HepG2 (cell line): Measurements from ENCODE around the gene ZFHX3. TPM values are rescaled to one million over a fixed set of nuclear protein-coding genes. Genes with fewer than 3 reads are reported as not detected.
A peak's percentile ranks its signal among the peaks of the same experiment; 100 is the strongest.

Experiments
- ATAD3A ChIP-seq: sonication (generic); formaldehyde crosslinking; IDR thresholded peaks from 2 replicates; pipeline ENCODE4 v1.4.0; 2020; ENCODE audit warnings: missing genetic modification reagents
- IKZF4 ChIP-seq: sonication (generic); formaldehyde crosslinking; IDR thresholded peaks from 2 replicates; pipeline ENCODE4 v1.5.1; 2020; ENCODE audit warnings: borderline replicate concordance, mild to moderate bottlenecking, low read depth, missing genetic modification reagents; ENCODE audit errors: not compliant biosample characterization
- RNF219 ChIP-seq: sonication (generic); formaldehyde crosslinking; IDR thresholded peaks from 2 replicates; pipeline ENCODE4 v1.5.0; 2020; ENCODE audit warnings: mild to moderate bottlenecking, missing genetic modification reagents
- TERF1 ChIP-seq: sonication (generic); formaldehyde crosslinking; IDR thresholded peaks from 2 replicates; pipeline ENCODE4 v1.8.0; 2022; ENCODE audit warnings: mild to moderate bottlenecking, missing genetic modification reagents, moderate library complexity
- ZBTB46 ChIP-seq: sonication (generic); formaldehyde crosslinking; IDR thresholded peaks from 2 replicates; pipeline ENCODE4 v1.4.0; 2020; ENCODE audit warnings: mild to moderate bottlenecking, missing genetic modification reagents, borderline replicate concordance
- ZNF224 ChIP-seq: sonication (generic); formaldehyde crosslinking; IDR thresholded peaks from 2 replicates; pipeline ENCODE4 v1.5.0; 2020; ENCODE audit warnings: mild to moderate bottlenecking, missing genetic modification reagents
- ZNF318 ChIP-seq: sonication (generic); formaldehyde crosslinking; IDR thresholded peaks from 2 replicates; pipeline ENCODE4 v1.4.0; 2020; ENCODE audit warnings: mild to moderate bottlenecking, missing genetic modification reagents
- ZNF564 ChIP-seq: sonication (generic); formaldehyde crosslinking; IDR thresholded peaks from 2 replicates; pipeline ENCODE4 v1.8.1; 2023; ENCODE audit warnings: mild to moderate bottlenecking, missing genetic modification reagents
- ZNF687 ChIP-seq: sonication (generic); formaldehyde crosslinking; IDR thresholded peaks from 2 replicates; pipeline ENCODE4 v1.5.1; 2020; ENCODE audit warnings: mild to moderate bottlenecking, missing genetic modification reagents, moderate library complexity
- polyA plus RNA-seq, 8 experiments: library from polyadenylated mRNA; depleted of rRNA in 3 of 8; stranded (reverse) in 7 of 8; unstranded in 1 of 8; fragments of >200 nt; fragmentation: Illumina TruSeq in 4 of 8; extraction: Trizol in 4 of 8; gene quantifications; 2 replicates each; pipeline versions ENCODE4 v1.2.1 to v1.2.3, GENCODE V29; 2011 to 2016; ENCODE audit warnings: low read depth in 4 of 8, missing spikeins in 1 of 8, mixed read lengths in 1 of 8; ENCODE audit not compliant: insufficient read depth in 1 of 8
- total RNA-seq, 5 experiments: library from RNA; depleted of rRNA; stranded (reverse); fragments of >200 nt; fragmentation: Illumina TruSeq; extraction: Trizol; gene quantifications; 2 replicates each; pipeline ENCODE4 v1.2.3, GENCODE V29; 2016; ENCODE audit warnings: low read depth in 1 of 5

ZFHX3 gene
- total and polyA plus RNA-seq, 2 of the 13 experiments (the other 11 are each of a cell fraction or from before 2014, with no cell fraction given) = 5.0 to 6.0 TPM

- TF ChIP-seq ZNF318 (CRISPR knock-in tag) (peak; percentile 48; the same call in 1 of the 2 replicates), ZBTB46 (CRISPR knock-in tag) (0 out of 2 replicates have a peak, but pooled peaks have one; percentile 34), ZNF224 (CRISPR knock-in tag) (no peak), TERF1 (CRISPR knock-in tag) (no peak), ATAD3A (CRISPR knock-in tag) (no peak), IKZF4 (CRISPR knock-in tag) (no peak), ZNF687 (CRISPR knock-in tag) (peak; percentile 22; the same call in 1 of the 2 replicates), RNF219 (no peak), ZNF564 (CRISPR knock-in tag) (no peak)
These were observed 311.9 kb downstream of the ZFHX3 start (continued) for GRCh38 chr16:72736074-72736473.
